Glutamatergic neuron (in vitro differentiated cells): ENCODE results near the gene DUS3L. TPM values are rescaled to one million over a fixed set of nuclear protein-coding genes. Genes with fewer than 3 reads are reported as not detected.
"Not testable (repeated sequence)": the region's sequence is repeated elsewhere in the genome, so short reads cannot be mapped to it uniquely, and the experiment has no call there.

Source experiments
- DNase-seq: peaks from one replicate; pipeline ENCODE4 v3.0.0; 2022
- H3K27ac Mint-ChIP-seq: one replicate; pipeline ENCODE4 v1.8.0; 2020; ENCODE audit warnings: mild to moderate bottlenecking, mixed read lengths, inconsistent platforms; ENCODE audit not compliant: unreplicated experiment
- H3K27me3 Mint-ChIP-seq: one replicate; pipeline ENCODE4 v1.8.0; 2020; ENCODE audit warnings: mild to moderate bottlenecking, moderate library complexity, mixed read lengths, inconsistent platforms; ENCODE audit not compliant: unreplicated experiment
- H3K36me3 Mint-ChIP-seq: one replicate; pipeline ENCODE4 v1.8.0; 2020; ENCODE audit warnings: mild to moderate bottlenecking, mixed read lengths, inconsistent platforms; ENCODE audit not compliant: unreplicated experiment
- H3K4me1 Mint-ChIP-seq: one replicate; pipeline ENCODE4 v1.8.0; 2020; ENCODE audit warnings: mild to moderate bottlenecking, low read depth, mixed read lengths, inconsistent platforms; ENCODE audit not compliant: unreplicated experiment
- H3K4me3 Mint-ChIP-seq: one replicate; pipeline ENCODE4 v1.8.0; 2020; ENCODE audit warnings: mild to moderate bottlenecking, mixed read lengths, inconsistent platforms; ENCODE audit not compliant: unreplicated experiment
- H3K9me3 Mint-ChIP-seq: one replicate; pipeline ENCODE4 v1.8.0; 2020; ENCODE audit warnings: mild to moderate bottlenecking, moderate library complexity, mixed read lengths, inconsistent platforms; ENCODE audit not compliant: unreplicated experiment
- total RNA-seq: library from RNA; stranded (reverse); fragmentation: NEBNext Ultra II Directional; extraction: Animal tissue kit (Norgen Biotek cat#: 25700); gene quantifications from one replicate; pipeline ENCODE4 v1.2.1, GENCODE V29; 2021; ENCODE audit not compliant: unreplicated experiment
- TF ChIP-seq, protein P1 (sequence below): fragments of 200-600 bp; sonication (generic); IDR thresholded peaks from one replicate; pipeline ENCODE4 v1.5.0; 2021; ENCODE audit not compliant: partially characterized antibody, unreplicated experiment

DUS3L gene
- total RNA-seq, 1 donor from 2014 or later = 22.4 TPM

DNA sequence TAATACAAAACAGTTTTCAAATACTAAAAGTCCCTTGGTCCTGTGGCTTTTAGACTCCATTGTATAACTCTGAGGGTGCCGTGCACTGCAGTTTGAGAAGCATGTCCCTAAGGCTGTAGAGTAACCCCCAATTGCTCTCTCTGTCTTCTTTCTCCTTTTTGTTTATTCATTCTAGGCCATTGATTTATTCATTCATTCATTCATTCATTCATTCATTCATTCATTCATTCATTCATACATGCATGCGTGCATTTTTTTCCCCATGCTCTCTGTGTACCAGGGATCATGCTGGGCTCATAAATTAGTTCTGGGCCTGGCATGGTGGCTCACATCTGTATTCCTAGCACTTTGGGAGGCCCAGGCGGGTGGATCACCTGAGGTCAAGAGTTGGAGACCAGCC is 25.7 kb downstream of the DUS3L start:
- Mint-ChIP-seq H3K27me3 (peaks cover 2% of the 10 kb centered on the region), H3K27ac (no peak overlapping the region), H3K9me3 (peaks cover 4% of the 10 kb centered on the region), H3K4me3 (peak overlapping the region; percentile 13), H3K36me3 (no peaks in the 10 kb centered on the region), H3K4me1 (no peaks in the 10 kb centered on the region)
- TF ChIP-seq, protein P1, sequence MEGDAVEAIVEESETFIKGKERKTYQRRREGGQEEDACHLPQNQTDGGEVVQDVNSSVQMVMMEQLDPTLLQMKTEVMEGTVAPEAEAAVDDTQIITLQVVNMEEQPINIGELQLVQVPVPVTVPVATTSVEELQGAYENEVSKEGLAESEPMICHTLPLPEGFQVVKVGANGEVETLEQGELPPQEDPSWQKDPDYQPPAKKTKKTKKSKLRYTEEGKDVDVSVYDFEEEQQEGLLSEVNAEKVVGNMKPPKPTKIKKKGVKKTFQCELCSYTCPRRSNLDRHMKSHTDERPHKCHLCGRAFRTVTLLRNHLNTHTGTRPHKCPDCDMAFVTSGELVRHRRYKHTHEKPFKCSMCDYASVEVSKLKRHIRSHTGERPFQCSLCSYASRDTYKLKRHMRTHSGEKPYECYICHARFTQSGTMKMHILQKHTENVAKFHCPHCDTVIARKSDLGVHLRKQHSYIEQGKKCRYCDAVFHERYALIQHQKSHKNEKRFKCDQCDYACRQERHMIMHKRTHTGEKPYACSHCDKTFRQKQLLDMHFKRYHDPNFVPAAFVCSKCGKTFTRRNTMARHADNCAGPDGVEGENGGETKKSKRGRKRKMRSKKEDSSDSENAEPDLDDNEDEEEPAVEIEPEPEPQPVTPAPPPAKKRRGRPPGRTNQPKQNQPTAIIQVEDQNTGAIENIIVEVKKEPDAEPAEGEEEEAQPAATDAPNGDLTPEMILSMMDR = no peak
- DNase-seq = no peak

DNA sequence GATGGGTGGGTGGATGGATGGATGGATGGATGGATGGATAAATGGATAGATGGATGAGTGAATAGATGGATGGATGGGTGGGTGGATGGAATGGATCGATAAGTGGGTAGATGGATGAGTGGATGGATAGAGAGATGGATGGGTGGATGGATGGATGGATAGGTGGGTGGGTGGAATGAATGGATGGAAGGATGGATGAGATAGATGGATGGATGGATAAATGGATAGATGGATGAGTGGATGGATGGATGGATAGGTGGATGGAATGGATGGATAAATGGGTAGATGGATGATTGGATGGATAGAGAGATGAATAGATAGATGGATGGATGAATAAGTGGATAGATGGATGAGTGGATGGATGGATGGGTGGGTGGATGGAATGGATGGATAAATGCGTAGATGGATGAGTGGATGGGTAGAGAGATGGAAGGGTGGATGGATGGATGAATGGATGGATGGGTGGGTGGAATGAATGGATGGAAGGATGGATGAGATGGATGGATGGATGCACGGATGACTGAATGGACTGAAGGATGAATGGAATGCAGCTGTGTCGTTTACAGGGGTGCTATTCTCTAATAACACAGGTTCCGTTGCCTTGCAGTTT is 28.2 kb downstream of the DUS3L start:
- TF ChIP-seq, protein P1 = no peak
- Mint-ChIP-seq H3K27ac (no peak overlapping the region), H3K9me3 (peaks cover 5% of the 10 kb centered on the region), H3K4me1 (no peaks in the 10 kb centered on the region), H3K4me3 (no peak overlapping the region), H3K27me3 (peaks cover 2% of the 10 kb centered on the region), H3K36me3 (no peaks in the 10 kb centered on the region)
- no peak for DNase-seq

DNA sequence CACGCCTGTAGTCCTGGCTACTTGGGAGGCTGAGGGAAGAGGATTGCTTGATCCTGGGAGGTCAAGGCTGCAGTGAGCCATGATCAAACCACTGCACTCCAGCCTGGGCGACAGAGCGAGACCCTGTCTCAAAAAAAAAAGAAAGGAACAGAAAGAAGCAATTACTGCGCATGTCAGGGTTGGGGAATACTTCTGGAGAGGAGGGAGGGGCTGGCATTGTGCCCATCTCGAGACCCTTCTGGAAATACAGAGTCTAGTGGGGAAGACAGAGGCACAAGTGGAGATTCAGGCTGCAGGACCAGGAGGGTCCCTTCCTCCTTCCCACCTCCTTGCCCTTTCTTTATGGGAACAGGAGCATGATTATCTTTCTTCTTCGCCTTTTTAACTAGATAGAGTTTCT is 37.2 kb downstream of the DUS3L start:
- Mint-ChIP-seq H3K27me3 (no peaks in the 10 kb centered on the region), H3K9me3 (peaks cover 3% of the 10 kb centered on the region), H3K36me3 (no peaks in the 10 kb centered on the region), H3K4me3 (no peak overlapping the region), H3K27ac (no peak overlapping the region), H3K4me1 (no peaks in the 10 kb centered on the region)
- TF ChIP-seq, protein P1 = no peak
- no peak for DNase-seq

DNA sequence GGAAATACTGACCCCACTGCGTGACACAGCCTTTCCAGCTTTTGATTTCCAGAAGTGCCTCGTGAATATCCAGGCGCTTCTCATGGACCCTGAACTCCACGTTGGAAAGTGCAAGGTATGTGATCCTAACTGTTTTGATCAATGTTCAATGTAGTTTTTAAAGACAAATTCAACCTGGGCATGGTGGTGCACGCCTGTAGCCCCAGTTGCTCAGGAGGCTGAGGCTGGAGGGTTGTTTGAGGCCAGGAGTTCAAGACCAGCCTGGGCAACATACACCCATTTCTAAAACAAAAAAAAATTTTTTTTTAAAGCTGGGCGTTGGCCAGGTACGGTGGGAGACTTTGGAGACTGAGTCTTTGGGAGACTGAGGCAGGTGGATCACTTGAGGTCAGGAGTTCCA is 39.3 kb downstream of the DUS3L start:
- TF ChIP-seq, protein P1 = no peak
- no peak for DNase-seq
- Mint-ChIP-seq H3K4me1 (no peaks in the 10 kb centered on the region), H3K9me3 (peaks cover 3% of the 10 kb centered on the region), H3K27me3 (no peaks in the 10 kb centered on the region), H3K27ac (no peak overlapping the region), H3K4me3 (no peak overlapping the region), H3K36me3 (no peaks in the 10 kb centered on the region)

DNA sequence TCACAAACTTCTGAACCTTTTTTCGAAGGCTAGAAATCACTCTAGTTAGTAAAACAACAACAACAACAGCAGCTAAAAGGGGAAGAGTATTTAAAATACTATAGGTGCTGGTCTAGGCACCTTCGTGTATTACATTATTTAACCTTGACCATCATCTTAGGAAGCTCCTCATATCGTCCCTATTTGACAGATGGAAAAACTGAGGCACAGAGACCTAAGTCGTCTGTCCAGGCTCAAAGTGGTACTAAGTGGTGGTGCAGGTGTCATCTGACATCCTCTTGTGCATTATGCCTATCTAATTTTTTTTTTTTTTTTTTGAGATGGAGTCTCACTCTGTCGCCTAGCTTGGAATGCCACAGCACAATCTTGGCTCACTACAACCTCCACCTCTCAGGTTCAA is 41.5 kb downstream of the DUS3L start:
- no peak overlapping the region for H3K27ac Mint-ChIP-seq
- H3K4me3 Mint-ChIP-seq = no peak overlapping the region
- TF ChIP-seq, protein P1 = no peak
- no peaks in the 10 kb centered on the region for H3K36me3 Mint-ChIP-seq
- peaks cover 2% of the 10 kb centered on the region for H3K27me3 Mint-ChIP-seq
- no peak for DNase-seq
- peaks cover under 1% of the 10 kb centered on the region for H3K9me3 Mint-ChIP-seq
- H3K4me1 Mint-ChIP-seq = no peaks in the 10 kb centered on the region

DNA sequence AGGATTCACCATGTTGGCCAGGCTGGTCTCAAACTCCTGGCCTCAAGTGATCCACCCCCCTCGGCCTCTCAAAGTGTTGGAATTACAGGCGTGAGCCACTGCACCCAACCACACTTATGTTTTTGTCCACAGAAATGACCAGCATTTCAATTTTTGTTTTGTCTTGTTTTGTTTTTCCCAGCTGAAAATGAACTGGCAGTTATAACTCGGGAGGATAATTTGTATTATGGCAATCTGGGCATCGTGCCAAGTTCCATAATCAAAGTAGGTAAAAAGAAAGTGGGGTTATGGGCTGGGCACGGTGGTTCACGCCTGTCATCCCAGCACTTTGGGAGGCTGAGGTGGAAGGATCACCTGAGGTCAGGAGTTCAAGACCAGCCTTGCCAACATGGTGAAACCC is 42.0 kb downstream of the DUS3L start:
- not testable (repeated sequence) for H3K4me1 Mint-ChIP-seq, H3K4me3 Mint-ChIP-seq, H3K9me3 Mint-ChIP-seq, H3K27ac Mint-ChIP-seq, H3K36me3 Mint-ChIP-seq, H3K27me3 Mint-ChIP-seq, DNase-seq

DNA sequence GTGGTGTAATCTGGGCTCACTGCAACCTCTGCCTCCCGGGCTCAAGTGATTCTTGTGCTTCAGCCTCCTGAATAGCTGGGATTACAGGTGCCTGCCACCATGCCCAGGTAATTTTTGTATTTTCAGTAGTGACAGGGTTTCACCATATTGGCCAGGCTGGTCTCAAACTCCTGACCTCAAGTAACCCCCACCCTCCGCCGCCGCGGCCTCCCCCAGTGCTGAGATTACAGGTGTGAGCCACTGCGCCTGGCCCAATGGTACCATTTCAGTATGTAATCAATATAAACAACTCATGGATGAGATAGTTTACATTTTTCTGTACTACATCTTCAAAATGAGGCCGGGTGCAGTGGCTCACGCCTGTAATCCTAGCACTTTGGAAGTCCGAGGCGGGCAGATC is 46.0 kb downstream of the DUS3L start:
- H3K27ac Mint-ChIP-seq, DNase-seq, H3K36me3 Mint-ChIP-seq, H3K4me1 Mint-ChIP-seq, H3K4me3 Mint-ChIP-seq, H3K9me3 Mint-ChIP-seq, H3K27me3 Mint-ChIP-seq: not testable (repeated sequence)
